Endothelial cell of umbilical vein (primary cell): Measurements from ENCODE around the gene LGALS12.

ENCODE experiments used
- CTCF ChIP-seq, 2 donors: IDR thresholded peaks; 1 replicate in 1 of 2; 2 replicates in 1 of 2; pipeline ENCODE4 v1.5.1; 2011; ENCODE audit warnings: low read length in 2 of 2, mild to moderate bottlenecking in 2 of 2, moderate library complexity in 2 of 2, control low read depth in 1 of 2, inconsistent platforms in 1 of 2, low read depth in 1 of 2; ENCODE audit not compliant: insufficient read depth in 1 of 2; ENCODE audit errors: extremely low read depth in 1 of 2
- FOS ChIP-seq: IDR thresholded peaks from 2 replicates; pipeline ENCODE4 v1.6.1; 2011; ENCODE audit warnings: mild to moderate bottlenecking, low read length, moderate library complexity, borderline replicate concordance; ENCODE audit not compliant: insufficient read depth
- JUN ChIP-seq: IDR thresholded peaks from 2 replicates; pipeline ENCODE4 v1.6.1; 2011; ENCODE audit warnings: borderline replicate concordance, low read depth; ENCODE audit not compliant: insufficient read length, insufficient read depth
- POLR2A ChIP-seq: IDR thresholded peaks from 2 replicates; pipeline ENCODE4 v1.6.1; 2012; ENCODE audit warnings: low read depth, mild to moderate bottlenecking, control low read depth, low read length
- POLR2AphosphoS5 ChIP-seq: IDR thresholded peaks from 2 replicates; pipeline ENCODE4 v1.6.1; 2012; ENCODE audit warnings: low read depth, mild to moderate bottlenecking, control low read depth, low read length, moderate library complexity; ENCODE audit not compliant: insufficient read depth

GRCh38 chr11:63523151-63523550 is 17.3 kb downstream of the LGALS12 start:
- TF ChIP-seq FOS, result no peak
- no peak for TF ChIP-seq CTCF (IDR thresholded peaks at IDR 0.05; ENCODE audit: extremely low read depth in 1 of 2, insufficient read depth in 1 of 2, low read depth in 1 of 2, low read length in 2 of 2)
- no peak for TF ChIP-seq JUN
- no peak for TF ChIP-seq POLR2AphosphoS5
- no peak for TF ChIP-seq POLR2A
